Activated T-cell treated with anti-CD3 and anti-CD28 coated beads, Interleukin-2, amount 50 U/mL, for 48 hours (primary cell): ENCODE measurements around the gene SCN1A.
"Not testable (repeated sequence)": the region's sequence is repeated elsewhere in the genome, so short reads cannot be mapped to it uniquely, and the experiment has no call there.

ENCODE experiments used
- DNase-seq, 2 experiments: peaks; one replicate each; pipeline ENCODE4 v3.0.0-alpha.2; 2020

The SCN1A gene

GRCh38 chr2:166074430-166074829 is 53.4 kb downstream of the SCN1A start:
- no peak for DNase-seq

DNA sequence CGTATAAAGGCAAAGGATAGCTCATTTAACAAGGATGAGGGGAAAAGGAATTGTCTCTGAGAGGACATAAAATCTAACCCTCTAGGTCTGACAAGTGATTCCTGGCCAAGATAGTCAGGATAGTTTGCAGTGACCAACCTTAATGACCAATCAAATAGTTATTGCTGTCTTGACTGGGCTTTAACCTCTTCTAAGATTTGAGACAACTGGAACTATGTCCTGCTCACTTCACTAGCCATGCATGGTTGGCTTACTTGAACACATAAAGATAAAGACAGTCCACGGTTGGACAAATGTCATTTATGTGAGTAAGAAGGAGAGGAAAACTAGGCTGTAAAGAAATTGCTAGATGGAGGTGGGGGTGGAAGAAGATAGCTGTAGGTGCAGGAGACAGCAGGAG is 53.8 kb downstream of the SCN1A start:
- DNase-seq, result no peak

DNA sequence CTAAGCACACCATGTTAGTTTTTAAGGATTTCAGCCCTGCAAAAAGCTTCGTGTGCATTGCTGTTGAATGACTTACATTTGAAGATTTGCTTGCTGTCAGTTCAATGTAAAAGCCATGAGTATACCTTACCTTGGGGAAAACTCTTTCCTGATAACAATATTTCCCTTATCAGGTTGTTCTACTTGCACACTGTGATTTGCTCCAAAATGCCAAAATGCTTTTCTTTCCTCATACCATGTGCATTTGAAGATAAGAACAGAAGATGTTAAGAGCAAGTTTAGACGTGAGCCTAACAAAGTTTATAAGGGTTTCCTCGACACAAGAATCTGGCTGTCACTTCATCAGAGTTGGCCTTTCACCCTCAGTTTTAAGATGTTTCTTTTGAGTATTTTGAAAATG is 57.6 kb downstream of the SCN1A start:
- DNase-seq, result no peak

DNA sequence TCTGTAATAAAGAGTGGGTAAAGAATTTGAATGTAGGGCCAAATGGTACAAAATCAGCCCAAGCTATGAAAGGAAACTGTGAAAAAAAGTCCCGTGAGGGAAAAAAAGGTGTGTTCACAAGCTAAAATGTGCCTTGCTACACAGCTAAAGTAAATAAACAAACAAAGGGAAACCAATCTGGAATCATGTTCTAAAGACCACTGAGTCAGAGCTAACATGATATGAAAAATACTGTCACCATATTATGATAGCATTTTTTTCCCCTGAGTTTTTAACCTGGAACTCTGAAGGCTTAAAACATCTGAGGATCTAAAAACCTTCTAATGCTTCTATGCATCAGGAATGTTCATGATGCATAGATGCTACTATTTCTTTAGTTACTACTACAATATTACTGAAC is 58.8 kb downstream of the SCN1A start:
- DNase-seq, result no peak

DNA sequence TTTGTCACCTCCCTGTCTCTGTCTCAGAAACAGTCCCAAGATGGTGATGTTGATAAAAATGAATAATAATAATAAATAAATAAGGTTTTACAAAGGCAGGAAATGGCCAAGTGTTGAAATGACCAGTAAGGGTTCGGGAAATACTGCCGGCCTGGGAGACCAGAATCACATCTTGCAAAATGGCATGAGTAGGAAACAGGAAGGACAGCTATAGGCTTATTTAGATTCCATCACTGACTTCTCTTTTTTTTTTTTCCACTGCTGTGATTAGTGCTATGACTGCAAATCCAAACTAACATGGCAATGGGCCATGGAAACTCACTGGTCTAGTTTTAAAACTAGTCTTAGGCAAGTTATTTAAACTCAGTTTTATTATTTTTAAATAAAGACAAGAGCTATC is 60.6 kb downstream of the SCN1A start:
- no peak for DNase-seq

DNA sequence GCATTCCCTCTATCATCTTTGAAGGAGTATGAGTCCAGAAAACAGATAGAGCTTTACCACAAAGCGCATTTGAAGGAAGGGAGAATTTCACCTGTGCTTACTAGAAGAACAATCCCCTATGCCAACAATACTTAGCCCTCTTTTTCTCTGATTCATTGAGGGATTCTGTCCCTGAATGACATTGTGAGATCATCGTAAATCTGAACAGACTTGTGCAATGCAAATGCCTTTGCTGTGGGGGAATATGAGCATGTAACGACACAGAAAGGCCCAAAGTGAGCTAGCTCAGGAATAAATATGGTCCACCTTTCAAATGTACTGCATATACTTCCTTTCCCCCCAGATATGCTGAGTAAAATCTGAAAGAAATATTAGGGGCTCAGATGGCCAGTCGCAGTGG is 67.6 kb downstream of the SCN1A start:
- DNase-seq, result no peak

DNA sequence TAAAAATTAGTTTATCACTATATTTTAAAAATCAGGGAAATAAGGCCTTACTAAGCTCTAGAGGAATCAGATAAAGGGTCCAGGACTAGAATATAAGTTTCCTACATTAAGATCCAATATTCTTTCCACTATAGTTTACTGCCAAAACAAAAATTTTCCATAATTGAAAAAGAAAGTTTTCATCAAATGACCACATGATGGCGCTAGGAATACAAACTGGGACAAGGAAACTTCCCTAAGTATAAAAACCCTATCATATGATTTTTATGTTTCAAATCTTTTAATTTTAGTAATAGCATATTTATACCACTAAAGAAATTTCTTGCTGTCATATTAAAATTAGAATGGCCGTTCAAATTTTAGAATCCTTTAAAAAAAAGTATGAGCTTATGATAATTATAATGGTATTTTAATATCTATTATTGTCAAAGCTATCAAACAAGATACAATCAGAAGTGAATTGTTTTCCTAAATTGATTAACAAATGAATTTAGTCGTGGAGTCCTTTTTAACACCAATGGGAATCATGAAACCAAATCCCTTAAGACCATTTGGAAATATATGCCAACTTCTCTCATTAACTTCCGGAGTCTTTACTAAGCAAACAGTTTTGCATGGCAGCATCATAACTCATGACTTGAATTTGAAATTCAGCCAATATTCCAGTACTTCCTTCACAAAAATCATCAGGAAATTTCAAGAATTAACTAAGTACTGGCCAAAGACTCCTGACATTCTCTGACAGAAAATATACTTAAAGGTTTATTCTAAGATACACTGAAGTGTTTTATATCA is 70.3 kb downstream of the SCN1A start:
- no peak for DNase-seq

GRCh38 chr2:166044853-166045483 is 82.9 kb downstream of the SCN1A start:
- no peak for DNase-seq

DNA sequence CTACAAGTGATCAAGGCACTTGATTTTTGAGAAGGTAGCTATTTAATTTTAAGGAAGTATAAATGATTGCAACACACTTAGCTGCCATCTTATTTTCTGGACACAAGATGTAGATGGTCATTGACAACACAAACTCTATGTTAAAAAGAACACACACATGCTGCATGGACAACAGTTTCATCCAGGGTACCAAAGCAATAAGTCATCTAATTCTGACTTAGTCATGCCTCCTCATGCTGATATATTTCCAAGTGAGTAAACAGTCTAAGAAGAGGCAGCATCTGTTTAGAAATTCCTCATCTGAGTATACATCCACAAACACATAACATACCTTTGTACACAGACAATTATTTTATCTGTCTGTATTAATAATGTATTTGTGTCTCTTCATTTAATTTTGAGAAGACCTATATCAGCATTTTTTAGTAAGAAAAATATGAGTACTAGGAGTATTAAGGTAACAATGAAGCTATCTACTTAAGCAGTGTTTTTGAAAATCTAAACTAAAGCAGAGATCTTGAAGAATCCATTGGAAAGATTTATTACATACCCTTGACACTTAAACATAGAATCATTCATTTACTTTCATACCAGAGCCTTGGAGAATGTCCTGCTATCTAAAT is 84.9 kb downstream of the SCN1A start:
- no peak for DNase-seq

DNA sequence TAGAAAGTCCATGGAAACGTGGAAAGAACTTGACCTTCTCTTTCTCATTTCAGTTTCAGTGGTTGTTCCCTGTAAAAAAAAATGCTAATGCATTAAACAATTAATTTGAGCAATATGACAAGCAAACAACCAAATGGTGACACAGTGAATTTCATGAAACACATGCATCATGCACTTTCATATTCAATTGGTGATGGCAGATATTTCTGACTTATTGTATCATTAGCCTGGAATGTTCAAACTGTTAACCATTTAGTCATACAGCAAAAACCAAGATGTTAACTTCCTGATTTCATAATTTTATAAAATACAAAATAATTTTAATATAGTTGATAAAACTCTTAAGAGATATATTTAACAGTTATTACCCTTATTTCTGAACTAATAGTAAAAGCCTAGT is 85.5 kb downstream of the SCN1A start:
- no peak for DNase-seq

DNA sequence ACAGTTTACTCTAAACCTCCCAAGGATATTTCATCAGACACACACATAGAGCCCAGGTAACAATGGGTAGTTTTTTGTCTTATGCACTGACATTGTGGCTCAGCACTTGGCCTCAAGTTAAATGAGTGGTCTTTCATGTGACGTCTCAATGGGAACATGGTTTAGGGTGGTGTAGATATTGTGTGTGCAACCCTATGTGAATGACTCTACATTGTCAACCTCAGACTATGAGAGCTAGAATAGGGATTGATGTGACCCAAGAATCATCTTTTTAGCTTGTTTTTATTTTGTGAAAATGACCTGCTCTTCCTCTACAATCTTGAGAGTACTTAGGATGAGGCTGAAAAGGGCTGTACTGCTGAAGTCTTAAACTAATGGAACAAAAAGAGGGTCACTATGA is 86.2 kb downstream of the SCN1A start:
- DNase-seq, result no peak

GRCh38 chr2:166032361-166032760 is 95.5 kb downstream of the SCN1A start:
- no peak for DNase-seq

DNA sequence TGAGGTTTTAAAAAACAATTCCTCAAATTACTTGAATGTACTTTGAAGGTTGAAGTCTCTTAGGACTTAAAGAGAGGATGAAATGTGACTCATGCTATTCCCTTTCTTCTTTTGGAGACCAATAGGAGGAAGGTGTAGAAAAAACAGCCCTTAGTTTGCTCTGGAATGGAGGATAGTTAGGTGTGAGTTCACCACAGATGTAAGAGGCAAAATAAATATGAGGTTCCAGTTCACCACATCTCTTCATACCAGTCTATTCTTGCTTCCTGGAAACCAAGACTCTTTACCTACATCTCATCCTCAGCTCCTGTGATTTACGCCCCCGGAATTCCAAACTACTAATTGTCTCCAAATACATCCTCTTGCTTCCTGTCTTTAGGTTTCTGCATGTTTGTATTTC is 96.8 kb downstream of the SCN1A start:
- DNase-seq, result no peak

DNA sequence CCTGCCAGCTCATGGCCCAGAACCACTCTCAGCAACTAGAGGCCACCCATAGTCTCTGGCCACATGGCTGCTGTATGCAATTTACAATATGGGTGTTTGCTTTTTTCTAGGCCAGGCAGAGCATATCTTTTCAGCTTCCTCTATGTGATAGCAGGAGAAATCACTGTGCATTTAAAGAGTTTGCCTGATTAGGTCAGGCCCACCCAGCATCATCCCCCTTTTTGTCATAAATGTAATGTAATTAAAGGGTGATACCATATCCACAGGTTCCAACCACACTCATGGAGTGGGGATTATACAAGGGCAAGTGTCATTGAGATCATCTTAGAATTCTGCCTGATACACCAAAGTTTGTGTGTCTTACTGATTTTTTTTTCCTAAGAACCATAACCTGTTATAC is 102.5 kb downstream of the SCN1A start:
- DNase-seq, result no peak

- DNase-seq, result no peak
Observed at GRCh38 chr2:166017208-166017607, 110.6 kb downstream of the SCN1A start.

GRCh38 chr2:166013878-166014277 is 113.9 kb downstream of the SCN1A start:
- DNase-seq, result no peak

GRCh38 chr2:166011660-166012059 is 116.2 kb downstream of the SCN1A start:
- no peak for DNase-seq

- DNase-seq, result no peak
Observed at GRCh38 chr2:166000401-166000800, 127.4 kb downstream of the SCN1A start.

GRCh38 chr2:165990846-165991245 is 137.0 kb downstream of the SCN1A start:
- DNase-seq, result no peak

GRCh38 chr2:165989851-165990250 is 138.0 kb downstream of the SCN1A start:
- DNase-seq, result no peak

DNA sequence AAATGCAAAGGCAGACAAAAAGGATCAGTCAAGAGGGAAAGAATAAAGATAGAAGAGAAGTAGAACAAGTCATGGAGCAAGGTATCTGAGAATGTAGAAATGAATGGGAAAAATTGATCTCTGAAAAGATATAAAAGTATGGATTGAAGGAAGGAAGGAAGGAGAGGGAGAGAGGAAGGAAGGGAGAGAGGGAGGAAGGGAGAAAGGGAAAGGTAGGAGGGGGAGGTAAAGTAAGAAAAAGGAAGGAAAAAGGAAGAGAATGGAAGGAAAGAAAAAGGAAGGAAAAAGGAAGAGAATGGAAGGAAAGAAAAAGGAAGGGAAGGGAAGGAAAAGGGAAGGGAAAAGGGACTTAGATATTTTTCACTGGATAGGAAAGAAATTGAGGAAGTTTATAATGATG is 142.7 kb downstream of the SCN1A start:
- no peak for DNase-seq

DNA sequence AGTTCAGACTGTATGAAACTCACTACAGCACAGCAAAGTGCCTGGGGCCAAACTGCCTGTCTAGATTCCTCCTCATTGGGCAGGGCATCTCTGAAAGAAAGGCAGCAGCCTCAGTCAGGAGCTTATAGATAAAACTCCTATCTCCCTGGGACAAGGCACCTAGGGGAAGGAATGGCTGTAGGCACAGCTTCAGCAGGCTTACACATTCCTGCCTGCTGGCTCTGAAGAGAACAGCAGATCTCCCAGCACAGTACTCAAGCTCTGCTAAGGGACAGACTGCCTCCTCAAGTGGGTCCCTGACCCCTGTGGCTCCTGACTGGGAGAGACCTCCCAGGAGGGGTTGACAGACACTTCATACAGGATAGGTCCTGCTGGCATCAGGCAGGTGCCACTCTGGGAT is 155.7 kb downstream of the SCN1A start:
- not testable (repeated sequence) for DNase-seq

DNA sequence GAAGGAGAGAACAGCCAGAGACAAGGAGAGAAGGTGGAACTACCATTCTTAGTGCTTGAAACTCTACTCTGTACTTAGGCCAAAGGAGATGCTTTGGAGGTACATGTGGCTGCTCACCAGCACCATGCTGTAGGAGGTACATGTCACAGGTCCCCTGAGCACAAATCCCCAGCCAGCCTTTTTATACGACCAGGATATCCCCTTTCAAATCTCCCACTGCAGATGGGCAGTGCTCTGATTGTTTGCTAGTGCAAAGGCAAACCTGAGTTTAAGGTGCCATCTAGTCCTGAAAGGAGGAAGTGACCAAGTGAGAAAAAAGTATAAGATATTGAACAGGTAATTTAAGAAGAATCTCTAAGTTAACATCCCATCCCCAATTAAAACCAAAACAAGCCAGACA is 157.2 kb downstream of the SCN1A start:
- no peak for DNase-seq

DNA sequence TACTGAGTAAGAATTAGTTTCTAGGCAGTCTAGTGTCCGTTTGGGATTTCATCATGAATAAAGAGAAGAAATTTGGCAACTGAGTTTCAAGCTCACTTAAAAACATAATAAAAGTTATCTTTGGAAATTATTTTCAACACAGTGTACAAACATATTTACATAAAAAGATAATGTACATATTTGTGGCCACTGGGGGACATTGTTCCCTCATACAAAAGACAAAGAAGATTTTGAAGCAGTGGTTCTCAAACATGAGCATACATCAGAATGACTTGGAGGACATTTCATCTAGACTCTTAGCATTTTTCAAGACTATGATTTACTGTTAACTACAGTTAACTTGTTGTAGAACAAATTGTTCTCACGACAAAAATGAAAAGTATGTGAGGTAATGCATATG is 158.6 kb downstream of the SCN1A start:
- no peak for DNase-seq
